ENCODE results near the gene LMNTD2. TPM values are rescaled to one million over a fixed set of nuclear protein-coding genes. Genes with fewer than 3 reads are reported as not detected.

Gene LMNTD2
- total and polyA plus RNA-seq, 2 experiments from 2014 or later = 0.22 to 0.36 TPM

DNA sequence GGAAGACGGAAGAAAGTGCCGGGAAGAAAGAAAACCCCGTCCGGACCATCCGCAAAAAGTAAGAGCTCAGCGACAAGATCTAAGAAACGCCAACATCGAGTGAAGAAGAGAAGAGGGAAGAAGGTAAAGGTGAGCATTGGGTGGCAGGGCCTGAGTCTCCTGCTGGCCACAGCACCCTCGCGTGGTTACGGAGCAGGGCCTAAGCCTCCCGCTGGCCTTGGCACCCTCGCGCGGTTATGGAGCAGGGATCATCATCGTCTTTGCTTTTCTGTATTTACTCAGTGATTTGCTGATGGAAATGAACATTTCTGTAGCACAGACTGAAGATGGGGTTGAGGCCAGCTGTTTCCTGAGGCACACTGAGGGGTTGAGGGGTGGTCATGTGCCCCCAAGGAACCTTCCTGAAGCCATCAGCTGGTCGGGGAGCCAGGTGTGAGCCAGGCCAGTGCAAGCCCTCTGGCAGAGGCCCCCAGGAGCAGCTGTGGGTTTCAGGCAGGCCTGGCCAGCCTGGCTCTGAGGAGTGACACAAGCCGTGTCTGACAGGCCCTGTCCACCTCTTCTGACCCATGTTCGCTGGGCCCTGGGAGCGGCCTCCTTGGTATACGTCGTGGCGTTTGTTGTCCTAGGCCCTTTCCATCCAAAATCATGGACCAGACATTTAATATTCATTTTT is 41.2 kb upstream of the LMNTD2 start:
- Histone ChIP-seq H3K4me3 (no peak overlapping the region), H3F3A (ENCODE audit: insufficient read depth) (no peaks in the 10 kb centered on the region), H3K9ac (no peak overlapping the region), H3K27ac (no peak overlapping the region), H3K9me2 (ENCODE audit: insufficient read depth) (no peaks in the 10 kb centered on the region), H2AFZ (no peak overlapping the region), H3K79me2 (ENCODE audit: insufficient read depth) (peaks cover 24% of the 10 kb centered on the region), H3K9me3 (ENCODE audit: low read depth) (no peaks in the 10 kb centered on the region), H3K27me3 (replicated peaks; ENCODE audit: insufficient read depth) (no peaks in the 10 kb centered on the region), H3K4me1 (ENCODE audit: insufficient read depth) (no peaks in the 10 kb centered on the region), H3K36me3 (ENCODE audit: low read depth) (peaks cover 12% of the 10 kb centered on the region; the same call in 1 of the 2 replicates), H4K20me1 (ENCODE audit: insufficient read depth) (no peaks in the 10 kb centered on the region), H3K4me2 (ENCODE audit: unreplicated experiment) (no peak overlapping the region)
- DNase-seq = no peak
- 95 to 97% methylated on average over 23 of the region's 23 CpGs for WGBS, 2 experiments (ENCODE audit: low coverage in 1 of 2, low lambda C conversion rate in 2 of 2, missing lambda C conversion rate in 2 of 2)
- TF ChIP-seq EZH2 (IDR thresholded peaks at IDR 0.05; ENCODE audit: insufficient read depth, poor library complexity, severe bottlenecking) (no peak), EZH2phosphoT487 (IDR thresholded peaks at IDR 0.05; ENCODE audit: insufficient read depth, low read depth) (no peak)
- in situ Hi-C loops (cut with MboI) = no loop called here

DNA sequence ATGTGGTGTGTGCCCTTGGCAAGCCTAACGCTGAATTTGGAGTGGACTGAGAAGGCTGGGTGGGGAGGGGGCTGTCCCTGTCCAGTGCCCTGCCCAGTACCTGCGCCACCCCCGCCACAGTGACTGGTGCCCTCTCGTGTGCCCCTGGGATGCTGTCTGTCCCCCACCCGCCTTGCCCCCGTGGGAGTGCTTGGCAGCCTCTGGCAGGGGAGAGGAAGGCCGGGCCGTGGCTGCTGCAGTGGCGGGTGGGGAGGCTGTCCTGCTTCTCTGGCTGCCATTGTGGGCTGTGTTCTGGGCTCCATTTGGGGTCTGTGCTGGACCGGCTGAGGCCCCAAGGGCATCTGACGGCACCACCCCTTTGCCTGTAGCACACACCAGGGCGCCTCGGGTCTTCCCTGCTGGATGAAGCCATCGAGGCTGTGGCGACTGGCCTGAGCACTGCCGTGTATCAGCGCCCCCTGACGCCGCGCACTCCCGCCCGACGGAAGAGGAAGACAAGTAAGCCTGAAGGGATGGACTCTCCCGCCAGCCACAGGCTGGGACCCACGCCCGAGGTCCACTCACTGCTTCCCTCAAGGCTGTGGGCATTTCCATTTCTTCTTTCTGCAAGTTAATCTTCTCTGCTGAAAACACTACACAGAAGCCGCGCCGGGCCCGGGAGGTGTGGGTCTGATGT is 37.6 kb upstream of the LMNTD2 start:
- Histone ChIP-seq H3K4me2 (ENCODE audit: unreplicated experiment) (no peak overlapping the region), H3K9ac (no peak overlapping the region), H3K9me3 (ENCODE audit: low read depth) (no peaks in the 10 kb centered on the region), H3K27ac (no peak overlapping the region), H3K9me2 (ENCODE audit: insufficient read depth) (no peaks in the 10 kb centered on the region), H3F3A (ENCODE audit: insufficient read depth) (no peaks in the 10 kb centered on the region), H3K79me2 (ENCODE audit: insufficient read depth) (peaks cover 56% of the 10 kb centered on the region), H3K4me3 (no peak overlapping the region), H3K4me1 (ENCODE audit: insufficient read depth) (no peaks in the 10 kb centered on the region), H4K20me1 (ENCODE audit: insufficient read depth) (no peaks in the 10 kb centered on the region), H3K27me3 (replicated peaks; ENCODE audit: insufficient read depth) (no peaks in the 10 kb centered on the region), H3K36me3 (ENCODE audit: low read depth) (no peaks in the 10 kb centered on the region; the same call in 1 of the 2 replicates), H2AFZ (no peak overlapping the region)
- no peak for DNase-seq
- 91 to 94% methylated on average over 20 to 30 of the region's 30 CpGs for WGBS, 2 experiments (ENCODE audit: low coverage in 1 of 2, low lambda C conversion rate in 2 of 2, missing lambda C conversion rate in 2 of 2)
- no peak for TF ChIP-seq EZH2 (IDR thresholded peaks at IDR 0.05; ENCODE audit: insufficient read depth, poor library complexity, severe bottlenecking)
- no peak for TF ChIP-seq EZH2phosphoT487 (IDR thresholded peaks at IDR 0.05; ENCODE audit: insufficient read depth, low read depth)
- in situ Hi-C loops (cut with MboI) = no loop called here

DNA sequence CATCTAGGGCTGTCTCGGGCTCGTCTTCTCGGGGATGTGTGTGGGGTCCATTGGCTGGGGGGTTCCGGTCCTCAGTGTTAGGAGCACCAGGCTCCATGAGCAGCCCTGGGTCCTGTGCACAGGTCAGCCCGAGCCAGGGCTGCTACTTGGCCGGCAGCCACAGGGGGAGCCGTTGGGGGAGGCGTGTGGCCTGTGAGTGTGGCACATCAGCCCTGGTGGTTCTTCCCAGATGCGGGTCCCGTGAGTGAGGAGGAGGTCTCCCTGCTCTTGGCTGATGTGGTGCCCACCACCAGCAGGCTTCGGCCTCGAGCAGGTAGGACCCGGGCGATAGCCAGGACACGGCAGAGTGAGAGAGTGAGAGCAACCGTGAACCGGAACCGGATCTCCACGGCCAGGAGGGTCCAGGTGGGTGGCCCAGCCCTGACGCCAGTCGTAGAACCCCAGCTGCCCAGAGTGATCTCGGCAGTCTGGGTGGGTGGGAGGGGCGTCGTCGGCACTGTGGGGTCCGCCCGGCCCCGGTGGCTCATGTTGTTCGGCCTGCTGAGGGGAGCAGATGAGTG is 36.7 kb upstream of the LMNTD2 start:
- TF ChIP-seq EZH2phosphoT487 (IDR thresholded peaks at IDR 0.05; ENCODE audit: insufficient read depth, low read depth) (no peak), EZH2 (IDR thresholded peaks at IDR 0.05; ENCODE audit: insufficient read depth, poor library complexity, severe bottlenecking) (no peak)
- Histone ChIP-seq H4K20me1 (ENCODE audit: insufficient read depth) (no peaks in the 10 kb centered on the region), H3K36me3 (ENCODE audit: low read depth) (no peaks in the 10 kb centered on the region; the same call in 1 of the 2 replicates)

DNA sequence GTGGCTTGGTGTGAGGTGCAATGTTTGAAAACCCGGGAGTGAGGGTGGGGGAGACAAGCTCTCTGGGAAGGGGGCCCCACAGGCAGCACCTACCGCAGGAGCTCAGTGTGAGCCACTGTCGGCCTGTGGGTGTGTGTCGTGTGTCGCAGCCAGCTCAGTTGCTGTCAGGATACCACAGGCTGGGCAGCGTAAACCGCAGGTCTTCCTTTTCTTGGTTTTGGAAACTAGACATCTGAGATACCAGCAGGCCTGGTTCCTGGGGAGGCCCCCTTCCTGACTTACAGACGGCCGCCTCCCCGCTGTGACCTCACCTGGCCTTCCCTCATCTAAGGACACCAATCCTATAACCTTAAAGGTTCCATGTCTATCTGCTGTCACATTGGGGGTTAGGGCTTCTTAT is 35.8 kb upstream of the LMNTD2 start:
- Histone ChIP-seq H3K9me2 (ENCODE audit: insufficient read depth) (no peaks in the 10 kb centered on the region), H3F3A (ENCODE audit: insufficient read depth) (no peaks in the 10 kb centered on the region), H3K27me3 (replicated peaks; ENCODE audit: insufficient read depth) (no peaks in the 10 kb centered on the region), H3K4me2 (ENCODE audit: unreplicated experiment) (no peak overlapping the region), H3K27ac (no peak overlapping the region), H4K20me1 (ENCODE audit: insufficient read depth) (no peaks in the 10 kb centered on the region), H2AFZ (no peak overlapping the region), H3K36me3 (ENCODE audit: low read depth) (no peaks in the 10 kb centered on the region; the same call in 1 of the 2 replicates), H3K9me3 (ENCODE audit: low read depth) (no peaks in the 10 kb centered on the region), H3K4me1 (ENCODE audit: insufficient read depth) (no peaks in the 10 kb centered on the region), H3K4me3 (no peak overlapping the region), H3K9ac (no peak overlapping the region), H3K79me2 (ENCODE audit: insufficient read depth) (peaks cover 59% of the 10 kb centered on the region)
- no peak for TF ChIP-seq EZH2phosphoT487 (IDR thresholded peaks at IDR 0.05; ENCODE audit: insufficient read depth, low read depth)
- no peak for TF ChIP-seq EZH2 (IDR thresholded peaks at IDR 0.05; ENCODE audit: insufficient read depth, poor library complexity, severe bottlenecking)
- DNase-seq = no peak
- 87 to 89% methylated on average over 8 to 10 of the region's 10 CpGs for WGBS, 2 experiments (ENCODE audit: low coverage in 1 of 2, low lambda C conversion rate in 2 of 2, missing lambda C conversion rate in 2 of 2)
- in situ Hi-C loops (cut with MboI) = no loop called here

More for the DNA sequence above, 36.7 kb upstream of the LMNTD2 start:
- Histone ChIP-seq H3K27ac (no peak overlapping the region), H3K4me2 (ENCODE audit: unreplicated experiment) (no peak overlapping the region), H3K4me3 (no peak overlapping the region), H3K79me2 (ENCODE audit: insufficient read depth) (peaks cover 61% of the 10 kb centered on the region), H3K27me3 (replicated peaks; ENCODE audit: insufficient read depth) (no peaks in the 10 kb centered on the region), H3K9me3 (ENCODE audit: low read depth) (no peaks in the 10 kb centered on the region), H3K9me2 (ENCODE audit: insufficient read depth) (no peaks in the 10 kb centered on the region), H3K9ac (no peak overlapping the region), H3F3A (ENCODE audit: insufficient read depth) (no peaks in the 10 kb centered on the region), H3K4me1 (ENCODE audit: insufficient read depth) (no peaks in the 10 kb centered on the region), H2AFZ (no peak overlapping the region)
- DNase-seq = no peak
- 89 to 92% methylated on average over 21 to 29 of the region's 29 CpGs for WGBS, 2 experiments (ENCODE audit: low coverage in 1 of 2, low lambda C conversion rate in 2 of 2, missing lambda C conversion rate in 2 of 2)
- in situ Hi-C loops (cut with MboI) = no loop called here

Measured in GM23248 (cell line).